Measurements from ENCODE around the gene BIN1.
A peak's percentile ranks its signal among the peaks of the same experiment; 100 is the strongest.

The BIN1 gene

GRCh38 chr2:127061375-127062273, 45.3 kb downstream of the BIN1 start:
- Histone ChIP-seq H3K9me3 (ENCODE audit: control extremely low read depth in 1 of 5, control insufficient read depth in 4 of 5, insufficient read depth in 2 of 5, low read depth in 1 of 5, low read length in 4 of 5) (no peaks in the 10 kb centered on the region), H3K4me1 (ENCODE audit: control extremely low read depth in 1 of 4, control insufficient read depth in 4 of 4, insufficient read depth in 4 of 4, low read length in 3 of 4) (peaks cover 0 to 55% (median 38%) of the 10 kb centered on the region in 4 experiments), H3K27ac (ENCODE audit: insufficient read depth in 1 of 2, low read depth in 1 of 2, low read length in 2 of 2, poor library complexity in 1 of 2, severe bottlenecking in 2 of 2) (no peak overlapping the region), H3K4me3 (ENCODE audit: control insufficient read depth in 1 of 7, extremely low read depth in 1 of 7, insufficient read depth in 4 of 7, low read depth in 2 of 7, low read length in 6 of 7) (no peak overlapping the region), H3K36me3 (ENCODE audit: control insufficient read depth in 4 of 4, insufficient read depth in 4 of 4, low read length in 3 of 4) (peaks cover 0 to 50% (median 24%) of the 10 kb centered on the region in 4 experiments), H3K27me3 (replicated peaks in 2 of 5; ENCODE audit: control insufficient read depth in 4 of 5, insufficient read depth in 5 of 5, low read length in 4 of 5) (no peaks in the 10 kb centered on the region)
- CTCF ChIA-PET = interaction anchor here (0.9 to 23.1 kb wide), 4 partner anchors 10 to 104 kb away, joined by 3 to 404 read pairs (median 3); partner anchors contain the start of gene BIN1
- 62% methylated on average over 14 of the region's 23 CpGs for WGBS (ENCODE audit: insufficient coverage)
- DNase-seq = peak in 2 of 3 donors; percentile 63 to 71
- POLR2A ChIA-PET = no interaction called here

- Histone ChIP-seq H3K27me3 (replicated peaks in 2 of 5; ENCODE audit: control insufficient read depth in 4 of 5, insufficient read depth in 5 of 5, low read length in 4 of 5) (no peaks in the 10 kb centered on the region), H3K9me3 (ENCODE audit: control extremely low read depth in 1 of 5, control insufficient read depth in 4 of 5, insufficient read depth in 2 of 5, low read depth in 1 of 5, low read length in 4 of 5) (no peaks in the 10 kb centered on the region), H3K27ac (ENCODE audit: insufficient read depth in 1 of 2, low read depth in 1 of 2, low read length in 2 of 2, poor library complexity in 1 of 2, severe bottlenecking in 2 of 2) (no peak overlapping the region), H3K4me3 (ENCODE audit: control insufficient read depth in 1 of 7, extremely low read depth in 1 of 7, insufficient read depth in 4 of 7, low read depth in 2 of 7, low read length in 6 of 7) (no peak overlapping the region), H3K36me3 (ENCODE audit: control insufficient read depth in 4 of 4, insufficient read depth in 4 of 4, low read length in 3 of 4) (peaks cover 0 to 56% (median 30%) of the 10 kb centered on the region in 4 experiments), H3K4me1 (ENCODE audit: control extremely low read depth in 1 of 4, control insufficient read depth in 4 of 4, insufficient read depth in 4 of 4, low read length in 3 of 4) (peaks cover 0 to 45% (median 32%) of the 10 kb centered on the region in 4 experiments)
- WGBS (ENCODE audit: insufficient coverage) = 92% methylated on average over 30 of the region's 30 CpGs
- POLR2A ChIA-PET = no interaction called here
- CTCF ChIA-PET = interaction anchor here (1.3 kb wide), 1 partner anchor 105 kb away, joined by 3 read pairs; no protein-coding TSS in a partner anchor
- DNase-seq = no peak
Observed at GRCh38 chr2:127060264-127060945, 46.5 kb downstream of the BIN1 start.

GRCh38 chr2:127059559-127059958, 47.4 kb downstream of the BIN1 start:
- ChIA-PET CTCF (no interaction called here), POLR2A (no interaction called here)
- no peaks in the 10 kb centered on the region for H3K27me3 ChIP-seq (replicated peaks in 2 of 5; ENCODE audit: control insufficient read depth in 4 of 5, insufficient read depth in 5 of 5, low read length in 4 of 5)
- no peak for DNase-seq
- H3K4me1 ChIP-seq (ENCODE audit: control extremely low read depth in 1 of 4, control insufficient read depth in 4 of 4, insufficient read depth in 4 of 4, low read length in 3 of 4) = peaks cover 0 to 37% (median 24%) of the 10 kb centered on the region in 4 experiments
- no peak overlapping the region for H3K4me3 ChIP-seq (ENCODE audit: control insufficient read depth in 1 of 7, extremely low read depth in 1 of 7, insufficient read depth in 4 of 7, low read depth in 2 of 7, low read length in 6 of 7)
- H3K27ac ChIP-seq (ENCODE audit: insufficient read depth in 1 of 2, low read depth in 1 of 2, low read length in 2 of 2, poor library complexity in 1 of 2, severe bottlenecking in 2 of 2) = no peak overlapping the region
- peaks cover 0 to 63% (median 31%) of the 10 kb centered on the region in 4 experiments for H3K36me3 ChIP-seq (ENCODE audit: control insufficient read depth in 4 of 4, insufficient read depth in 4 of 4, low read length in 3 of 4)
- H3K9me3 ChIP-seq (ENCODE audit: control extremely low read depth in 1 of 5, control insufficient read depth in 4 of 5, insufficient read depth in 2 of 5, low read depth in 1 of 5, low read length in 4 of 5) = no peaks in the 10 kb centered on the region
- WGBS (ENCODE audit: insufficient coverage) = 93% methylated on average over 8 of the region's 10 CpGs

- peaks cover 0 to 69% (median 33%) of the 10 kb centered on the region in 4 experiments for H3K36me3 ChIP-seq (ENCODE audit: control insufficient read depth in 4 of 4, insufficient read depth in 4 of 4, low read length in 3 of 4)
- H3K9me3 ChIP-seq (ENCODE audit: control extremely low read depth in 1 of 5, control insufficient read depth in 4 of 5, insufficient read depth in 2 of 5, low read depth in 1 of 5, low read length in 4 of 5) = no peaks in the 10 kb centered on the region
- H3K27ac ChIP-seq (ENCODE audit: insufficient read depth in 1 of 2, low read depth in 1 of 2, low read length in 2 of 2, poor library complexity in 1 of 2, severe bottlenecking in 2 of 2) = no peak overlapping the region
- 96% methylated on average over 3 of the region's 14 CpGs for WGBS (ENCODE audit: insufficient coverage)
- POLR2A ChIA-PET = no interaction called here
- CTCF ChIA-PET = no interaction called here
- H3K27me3 ChIP-seq (replicated peaks in 2 of 5; ENCODE audit: control insufficient read depth in 4 of 5, insufficient read depth in 5 of 5, low read length in 4 of 5) = no peaks in the 10 kb centered on the region
- peaks cover 0 to 31% (median 18%) of the 10 kb centered on the region in 4 experiments for H3K4me1 ChIP-seq (ENCODE audit: control extremely low read depth in 1 of 4, control insufficient read depth in 4 of 4, insufficient read depth in 4 of 4, low read length in 3 of 4)
- no peak for DNase-seq
- no peak overlapping the region for H3K4me3 ChIP-seq (ENCODE audit: control insufficient read depth in 1 of 7, extremely low read depth in 1 of 7, insufficient read depth in 4 of 7, low read depth in 2 of 7, low read length in 6 of 7)
Observed at GRCh38 chr2:127058954-127059252, 48.1 kb downstream of the BIN1 start.

GRCh38 chr2:127058246-127058953, 48.6 kb downstream of the BIN1 start:
- WGBS (ENCODE audit: insufficient coverage) = 96% methylated on average over 9 of the region's 11 CpGs
- Histone ChIP-seq H3K36me3 (ENCODE audit: control insufficient read depth in 4 of 4, insufficient read depth in 4 of 4, low read length in 3 of 4) (peaks cover 0 to 71% (median 35%) of the 10 kb centered on the region in 4 experiments), H3K9me3 (ENCODE audit: control extremely low read depth in 1 of 5, control insufficient read depth in 4 of 5, insufficient read depth in 2 of 5, low read depth in 1 of 5, low read length in 4 of 5) (no peaks in the 10 kb centered on the region), H3K4me3 (ENCODE audit: control insufficient read depth in 1 of 7, extremely low read depth in 1 of 7, insufficient read depth in 4 of 7, low read depth in 2 of 7, low read length in 6 of 7) (no peak overlapping the region), H3K27ac (ENCODE audit: insufficient read depth in 1 of 2, low read depth in 1 of 2, low read length in 2 of 2, poor library complexity in 1 of 2, severe bottlenecking in 2 of 2) (no peak overlapping the region), H3K27me3 (replicated peaks in 2 of 5; ENCODE audit: control insufficient read depth in 4 of 5, insufficient read depth in 5 of 5, low read length in 4 of 5) (no peaks in the 10 kb centered on the region), H3K4me1 (ENCODE audit: control extremely low read depth in 1 of 4, control insufficient read depth in 4 of 4, insufficient read depth in 4 of 4, low read length in 3 of 4) (peaks cover 0 to 30% (median 13%) of the 10 kb centered on the region in 4 experiments)
- ChIA-PET CTCF (no interaction called here), POLR2A (no interaction called here)
- no peak for DNase-seq

GRCh38 chr2:127057371-127058245, 49.3 kb downstream of the BIN1 start:
- no peak for DNase-seq
- ChIA-PET CTCF (no interaction called here), POLR2A (no interaction called here)
- Histone ChIP-seq H3K9me3 (ENCODE audit: control extremely low read depth in 1 of 5, control insufficient read depth in 4 of 5, insufficient read depth in 2 of 5, low read depth in 1 of 5, low read length in 4 of 5) (no peaks in the 10 kb centered on the region), H3K36me3 (ENCODE audit: control insufficient read depth in 4 of 4, insufficient read depth in 4 of 4, low read length in 3 of 4) (peaks cover 0 to 65% (median 40%) of the 10 kb centered on the region in 4 experiments), H3K4me3 (ENCODE audit: control insufficient read depth in 1 of 7, extremely low read depth in 1 of 7, insufficient read depth in 4 of 7, low read depth in 2 of 7, low read length in 6 of 7) (no peak overlapping the region), H3K27me3 (replicated peaks in 2 of 5; ENCODE audit: control insufficient read depth in 4 of 5, insufficient read depth in 5 of 5, low read length in 4 of 5) (no peaks in the 10 kb centered on the region), H3K27ac (ENCODE audit: insufficient read depth in 1 of 2, low read depth in 1 of 2, low read length in 2 of 2, poor library complexity in 1 of 2, severe bottlenecking in 2 of 2) (no peak overlapping the region), H3K4me1 (ENCODE audit: control extremely low read depth in 1 of 4, control insufficient read depth in 4 of 4, insufficient read depth in 4 of 4, low read length in 3 of 4) (peaks cover 0 to 24% (median 12%) of the 10 kb centered on the region in 4 experiments)
- WGBS (ENCODE audit: insufficient coverage) = 91% methylated on average over 20 of the region's 31 CpGs

All from common myeloid progenitor, CD34-positive (primary cell).